Measurements from ENCODE around the gene TTLL1. TPM values are rescaled to one million over a fixed set of nuclear protein-coding genes. Genes with fewer than 3 reads are reported as not detected.

TTLL1 gene
- total and polyA plus RNA-seq, 2 donors (not counting 3 experiments of a cell fraction or from before 2014, with no cell fraction given), result 9.0 to 17.0 TPM

- no peak for TF ChIP-seq JUN (IDR thresholded peaks at IDR 0.05; ENCODE audit: borderline replicate concordance, insufficient read depth, insufficient read length, low read depth)
- H3K9me3 ChIP-seq (replicated peaks; ENCODE audit: control insufficient read depth, insufficient read depth, low read length), result no peaks in the 10 kb centered on the region
- H3K9ac ChIP-seq (replicated peaks; ENCODE audit: extremely low read depth, insufficient read depth, low read length), result no peak overlapping the region
- intact Hi-C loops (cut with micrococcal nuclease) (no loop called here), dilution Hi-C loops (cut with MboI; ENCODE audit: extremely low pct_ligation_motif_present, low sequenced_read_pairs) (no loop called here)
- H4K20me1 ChIP-seq (replicated peaks; ENCODE audit: control insufficient read depth, extremely low read depth, insufficient read depth, low read length), result no peaks in the 10 kb centered on the region
- no peak overlapping the region for H3K27ac ChIP-seq (ENCODE audit: insufficient read depth, low read depth, low read length)
- ChIA-PET POLR2A (no interaction called here), CTCF (interaction anchor here (1.0 to 2.1 kb wide), 2 partner anchors 8 to 13 kb away, joined by 3 to 7 read pairs; no protein-coding TSS in a partner anchor)
- no peak overlapping the region for H3K4me2 ChIP-seq (ENCODE audit: insufficient read depth, low read length)
- H3K27me3 ChIP-seq (ENCODE audit: control insufficient read depth in 2 of 2, insufficient read depth in 2 of 2, low read length in 2 of 2), result no peaks in the 10 kb centered on the region
- no peaks in the 10 kb centered on the region for H3K36me3 ChIP-seq (ENCODE audit: control insufficient read depth in 2 of 2, extremely low read depth in 1 of 2, insufficient read depth in 2 of 2, low read length in 2 of 2)
- no peak overlapping the region for H2AFZ ChIP-seq (ENCODE audit: low read depth, low read length)
- FAIRE-seq, result no peak
- peaks cover 85% of the 10 kb centered on the region for H3K79me2 ChIP-seq (ENCODE audit: control insufficient read depth, insufficient read depth, low read length)
- no peak overlapping the region for H3K4me3 ChIP-seq (replicated peaks in 1 of 3; ENCODE audit: insufficient read depth in 1 of 3, low read depth in 1 of 3, low read length in 3 of 3)
- no peak for DNase-seq (ENCODE audit: low read depth, low spot score)
- H3K4me1 ChIP-seq (ENCODE audit: control insufficient read depth, extremely low read depth, insufficient read depth, low read length), result peaks cover 27% of the 10 kb centered on the region
- H3K9me1 ChIP-seq (replicated peaks; ENCODE audit: control insufficient read depth, extremely low read depth, insufficient read depth, low read length), result no peaks in the 10 kb centered on the region
- BruUV-seq (replicated peaks), result no TSS peak
Observed at GRCh38 chr22:43008509-43008908, 80.7 kb downstream of the TTLL1 start.

- no peaks in the 10 kb centered on the region for H3K9me3 ChIP-seq (replicated peaks; ENCODE audit: control insufficient read depth, insufficient read depth, low read length)
- no peak overlapping the region for H3K9ac ChIP-seq (replicated peaks; ENCODE audit: extremely low read depth, insufficient read depth, low read length)
- TF ChIP-seq GATA2 (IDR thresholded peaks at IDR 0.05; ENCODE audit: insufficient read depth, insufficient read length, low read depth, low read length) (no peak), FOS (IDR thresholded peaks at IDR 0.05; ENCODE audit: borderline replicate concordance, insufficient read depth, low read length) (peak; percentile 30)
- H3K4me3 ChIP-seq (replicated peaks in 1 of 3; ENCODE audit: insufficient read depth in 1 of 3, low read depth in 1 of 3, low read length in 3 of 3), result no peak overlapping the region
- no peak overlapping the region for H2AFZ ChIP-seq (ENCODE audit: low read depth, low read length)
- H3K79me2 ChIP-seq (ENCODE audit: control insufficient read depth, insufficient read depth, low read length), result peaks cover 80% of the 10 kb centered on the region
- H3K4me1 ChIP-seq (ENCODE audit: control insufficient read depth, extremely low read depth, insufficient read depth, low read length), result peaks cover 28% of the 10 kb centered on the region
- dilution Hi-C loops (cut with MboI; ENCODE audit: extremely low pct_ligation_motif_present, low sequenced_read_pairs) (no loop called here), intact Hi-C loops (cut with micrococcal nuclease) (no loop called here)
- no peak overlapping the region for H3K4me2 ChIP-seq (ENCODE audit: insufficient read depth, low read length)
- DNase-seq (ENCODE audit: low read depth, low spot score) (no peak), FAIRE-seq (no peak)
- ChIA-PET POLR2A (no interaction called here), CTCF (interaction anchor here (0.6 to 2.1 kb wide), 5 partner anchors 7 to 172 kb away, joined by 3 to 7 read pairs (median 6); no protein-coding TSS in a partner anchor)
- BruUV-seq (replicated peaks), result no TSS peak
- no peaks in the 10 kb centered on the region for H4K20me1 ChIP-seq (replicated peaks; ENCODE audit: control insufficient read depth, extremely low read depth, insufficient read depth, low read length)
- no peaks in the 10 kb centered on the region for H3K36me3 ChIP-seq (ENCODE audit: control insufficient read depth in 2 of 2, extremely low read depth in 1 of 2, insufficient read depth in 2 of 2, low read length in 2 of 2)
- H3K27me3 ChIP-seq (ENCODE audit: control insufficient read depth in 2 of 2, insufficient read depth in 2 of 2, low read length in 2 of 2), result no peaks in the 10 kb centered on the region
- H3K9me1 ChIP-seq (replicated peaks; ENCODE audit: control insufficient read depth, extremely low read depth, insufficient read depth, low read length), result no peaks in the 10 kb centered on the region
- no peak overlapping the region for H3K27ac ChIP-seq (ENCODE audit: insufficient read depth, low read depth, low read length)
Observed at GRCh38 chr22:43007519-43008102, 81.6 kb downstream of the TTLL1 start.
